Measurements from ENCODE around the gene PGM2L1.
"Not testable (repeated sequence)": the region's sequence is repeated elsewhere in the genome, so short reads cannot be mapped to it uniquely, and the experiment has no call there.

PGM2L1 gene

GRCh38 chr11:74331000-74331399 lies 67.2 kb downstream of the PGM2L1 start:
- DNase-seq = not testable (repeated sequence)

- DNase-seq = no peak
Observed at GRCh38 chr11:74330075-74330858, 68.0 kb downstream of the PGM2L1 start.

- no peak for DNase-seq
Observed at GRCh38 chr11:74327076-74327475, 71.2 kb downstream of the PGM2L1 start.

GRCh38 chr11:74326665-74327064 lies 71.6 kb downstream of the PGM2L1 start:
- DNase-seq = no peak

- peak; percentile 23 to 64 for DNase-seq
Observed at GRCh38 chr11:74325649-74326645, 72.3 kb downstream of the PGM2L1 start.

GRCh38 chr11:74322667-74323066 lies 75.6 kb downstream of the PGM2L1 start:
- DNase-seq = no peak

- DNase-seq = peak; percentile 60 to 86
Observed at GRCh38 chr11:74321487-74322188, 76.6 kb downstream of the PGM2L1 start.

- DNase-seq = no peak
Observed at GRCh38 chr11:74320538-74320937, 77.7 kb downstream of the PGM2L1 start.

- DNase-seq = no peak
Observed at GRCh38 chr11:74319139-74319816, 79.0 kb downstream of the PGM2L1 start.

GRCh38 chr11:74318241-74318932 lies 79.8 kb downstream of the PGM2L1 start:
- no peak for DNase-seq

- no peak for DNase-seq
Observed at GRCh38 chr11:74316772-74317505, 81.3 kb downstream of the PGM2L1 start.

GRCh38 chr11:74312326-74312725 lies 85.9 kb downstream of the PGM2L1 start:
- DNase-seq = no peak

GRCh38 chr11:74311352-74311926 lies 86.8 kb downstream of the PGM2L1 start, which contains the start of gene P4HA3:
P4HA3 (minus strand) TSS chr11:74311640; CDS start chr11:74311611, 29 bp downstream.
- DNase-seq = peak in 1 of 2 experiments; percentile 13

- DNase-seq = no peak
Observed at GRCh38 chr11:74310857-74311256, 87.4 kb downstream of the PGM2L1 start.

GRCh38 chr11:74307434-74307833 lies 90.8 kb downstream of the PGM2L1 start:
- DNase-seq = peak in 1 of 2 experiments; percentile 25

GRCh38 chr11:74306435-74307175 lies 91.6 kb downstream of the PGM2L1 start:
- no peak for DNase-seq

GRCh38 chr11:74299015-74299414 lies 99.2 kb downstream of the PGM2L1 start:
- DNase-seq = no peak

GRCh38 chr11:74297484-74297883 lies 100.7 kb downstream of the PGM2L1 start:
- DNase-seq = no peak

- DNase-seq = no peak
Observed at GRCh38 chr11:74288911-74289310, 109.3 kb downstream of the PGM2L1 start.

GRCh38 chr11:74288161-74288560 lies 110.1 kb downstream of the PGM2L1 start:
- no peak for DNase-seq
